Activated CD4-positive, alpha-beta memory T cell treated with anti-CD3 and anti-CD28 coated beads, Interleukin-2, amount 10 ng/mL, durations not matched to agents 7 days and 5 days (primary cell): Measurements from ENCODE around the gene INSM1. TPM values are rescaled to one million over a fixed set of nuclear protein-coding genes. Genes with fewer than 3 reads are reported as not detected.
"Not testable (repeated sequence)": the region's sequence is repeated elsewhere in the genome, so short reads cannot be mapped to it uniquely, and the experiment has no call there.

Experiments used
- CTCF ChIA-PET: fragments of 350-600 bp; sonication (Branson Sonifier 250); formaldehyde crosslinking; loops from one replicate; lab custom pipeline; 2021; ENCODE audit warnings: antibody characterized with exemption, inconsistent platforms; lab: Charles Lee
- POLR2A ChIA-PET: fragments of 350-600 bp; sonication (Branson Sonifier 250); formaldehyde crosslinking; loops from one replicate; lab custom pipeline; 2021; ENCODE audit warnings: antibody characterized with exemption; lab: Charles Lee
- DNase-seq: peaks from one replicate; pipeline ENCODE4 v3.0.0-alpha.2; 2020
- H3K27ac Mint-ChIP-seq: one replicate; pipeline ENCODE4 v1.8.0; 2021; ENCODE audit warnings: mild to moderate bottlenecking, mixed read lengths
- H3K27me3 Mint-ChIP-seq: one replicate; pipeline ENCODE4 v1.8.0; 2021; ENCODE audit warnings: mixed read lengths
- H3K36me3 Mint-ChIP-seq: one replicate; pipeline ENCODE4 v1.8.0; 2021; ENCODE audit warnings: low read depth, mixed read lengths
- H3K4me1 Mint-ChIP-seq: one replicate; pipeline ENCODE4 v1.8.0; 2021; ENCODE audit warnings: mixed read lengths
- H3K4me3 Mint-ChIP-seq: one replicate; pipeline ENCODE4 v1.8.0; 2021; ENCODE audit warnings: mild to moderate bottlenecking, mixed read lengths
- H3K9me3 Mint-ChIP-seq: one replicate; pipeline ENCODE4 v1.8.0; 2021; ENCODE audit warnings: mixed read lengths
- total RNA-seq, 2 experiments: library from RNA; stranded (reverse); gene quantifications; one replicate each; pipeline ENCODE4 v1.2.3, GENCODE V29; 2021

Gene INSM1
- total RNA-seq, 2 experiments from 2014 or later = not detected

DNA sequence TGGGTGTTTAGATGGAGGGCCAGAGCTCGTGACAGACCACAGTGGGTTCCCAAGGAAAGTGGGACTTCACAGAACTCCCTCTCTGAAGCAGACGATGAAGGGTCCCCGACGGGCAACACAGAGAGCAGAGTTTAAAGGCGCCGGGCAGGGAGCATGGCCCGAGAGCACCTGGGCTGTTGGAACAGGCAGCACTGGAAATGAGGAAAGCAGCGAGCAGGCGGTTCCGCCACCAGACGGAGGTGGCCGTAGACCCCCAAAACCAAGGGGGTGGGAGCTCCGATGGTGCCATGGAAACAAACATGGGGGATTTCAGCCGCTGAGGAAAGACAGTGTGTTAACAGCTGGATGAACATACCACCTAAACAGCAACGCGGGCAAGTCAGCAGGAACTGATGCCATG, 27.5 kb upstream of the INSM1 start:
- Mint-ChIP-seq H3K27me3 (no peaks in the 10 kb centered on the region), H3K36me3 (no peaks in the 10 kb centered on the region), H3K4me1 (no peaks in the 10 kb centered on the region), H3K9me3 (no peaks in the 10 kb centered on the region), H3K27ac (no peak overlapping the region), H3K4me3 (no peak overlapping the region)
- no peak for DNase-seq
- ChIA-PET CTCF (no interaction called here), POLR2A (no interaction called here)

DNA sequence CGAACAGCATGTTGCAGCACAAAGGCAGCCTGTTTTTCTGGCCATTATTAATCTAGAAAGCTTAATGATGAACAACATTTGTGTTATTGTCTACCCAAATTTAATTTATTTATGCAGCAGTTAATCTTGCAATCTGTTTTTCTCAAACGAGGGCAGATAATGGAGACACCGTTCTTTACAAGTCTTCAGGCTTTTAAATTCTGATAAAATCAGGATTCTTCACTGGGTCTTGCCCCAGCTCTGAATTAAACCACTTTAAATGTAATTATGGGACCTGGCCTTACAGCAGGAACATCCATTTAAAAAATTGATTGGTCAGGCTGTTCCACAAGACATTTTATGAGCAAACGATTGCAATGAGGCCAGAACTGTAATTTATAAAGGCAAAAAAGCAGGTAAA, 26.5 kb upstream of the INSM1 start:
- Mint-ChIP-seq H3K27me3 (no peaks in the 10 kb centered on the region), H3K9me3 (no peaks in the 10 kb centered on the region), H3K36me3 (no peaks in the 10 kb centered on the region), H3K27ac (no peak overlapping the region), H3K4me1 (no peaks in the 10 kb centered on the region), H3K4me3 (no peak overlapping the region)
- CTCF ChIA-PET = no interaction called here
- POLR2A ChIA-PET = no interaction called here
- no peak for DNase-seq

GRCh38 chr20:20342066-20342465, 25.8 kb upstream of the INSM1 start:
- Mint-ChIP-seq H3K4me1 (no peaks in the 10 kb centered on the region), H3K27ac (no peak overlapping the region), H3K9me3 (no peaks in the 10 kb centered on the region), H3K36me3 (no peaks in the 10 kb centered on the region), H3K27me3 (no peaks in the 10 kb centered on the region), H3K4me3 (no peak overlapping the region)
- no peak for DNase-seq
- ChIA-PET CTCF (no interaction called here), POLR2A (no interaction called here)

GRCh38 chr20:20343932-20344331, 24.0 kb upstream of the INSM1 start:
- Mint-ChIP-seq H3K4me3 (no peak overlapping the region), H3K4me1 (no peaks in the 10 kb centered on the region), H3K36me3 (no peaks in the 10 kb centered on the region), H3K9me3 (no peaks in the 10 kb centered on the region), H3K27me3 (no peaks in the 10 kb centered on the region), H3K27ac (no peak overlapping the region)
- POLR2A ChIA-PET = no interaction called here
- CTCF ChIA-PET = no interaction called here
- DNase-seq = no peak

DNA sequence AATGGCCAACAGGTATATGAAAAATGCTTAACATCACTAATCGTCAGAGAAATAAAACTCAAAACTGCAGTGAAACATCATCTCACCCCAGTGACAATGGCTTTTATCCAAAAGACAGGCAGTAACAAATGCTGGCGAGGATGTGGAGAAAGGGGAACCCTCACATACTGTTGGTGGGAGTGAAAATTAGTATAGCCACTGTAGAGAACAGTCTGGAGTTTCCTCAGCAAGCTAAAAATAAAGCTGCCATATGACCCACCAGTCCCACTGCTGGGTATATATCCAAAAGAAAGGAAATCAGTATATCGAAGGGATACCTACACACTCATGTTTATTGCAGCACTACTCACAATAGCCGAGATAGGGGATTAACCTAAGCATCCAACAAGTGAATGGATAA, 23.4 kb upstream of the INSM1 start:
- DNase-seq = no peak
- Mint-ChIP-seq H3K4me3 (no peak overlapping the region), H3K27ac (no peak overlapping the region), H3K9me3 (no peaks in the 10 kb centered on the region), H3K4me1 (no peaks in the 10 kb centered on the region), H3K36me3 (no peaks in the 10 kb centered on the region), H3K27me3 (peaks cover 3% of the 10 kb centered on the region)
- ChIA-PET CTCF (no interaction called here), POLR2A (no interaction called here)

- no peak for DNase-seq
- no peak overlapping the region for H3K27ac Mint-ChIP-seq
- peaks cover 16% of the 10 kb centered on the region for H3K27me3 Mint-ChIP-seq
- no peaks in the 10 kb centered on the region for H3K4me1 Mint-ChIP-seq
- peaks cover 10% of the 10 kb centered on the region for H3K9me3 Mint-ChIP-seq
- no peaks in the 10 kb centered on the region for H3K36me3 Mint-ChIP-seq
- POLR2A ChIA-PET = no interaction called here
- CTCF ChIA-PET = no interaction called here
- no peak overlapping the region for H3K4me3 Mint-ChIP-seq
These were observed 14.3 kb upstream of the INSM1 start for GRCh38 chr20:20353576-20353975.

DNA sequence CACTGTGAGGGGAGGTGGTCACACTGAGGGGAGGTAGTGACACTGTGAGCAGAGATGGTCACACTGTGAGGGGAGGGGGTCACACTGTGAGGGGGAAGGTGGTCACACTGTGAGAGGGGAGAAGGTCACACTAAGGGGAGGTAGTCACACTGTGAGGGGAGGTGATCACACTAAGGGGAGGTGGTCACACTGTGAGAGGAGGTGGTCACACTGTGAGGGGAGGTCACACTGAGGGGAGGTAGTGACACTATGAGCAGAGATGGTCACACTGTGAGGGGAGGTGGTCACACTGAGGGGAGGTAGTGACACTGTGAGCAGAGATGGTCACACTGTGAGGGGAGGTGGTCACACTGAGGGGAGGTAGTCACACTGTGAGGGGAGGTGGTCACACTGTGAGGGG, 12.4 kb upstream of the INSM1 start:
- CTCF ChIA-PET, DNase-seq, H3K4me1 Mint-ChIP-seq, H3K27ac Mint-ChIP-seq, H3K9me3 Mint-ChIP-seq, H3K36me3 Mint-ChIP-seq, POLR2A ChIA-PET, H3K4me3 Mint-ChIP-seq: not testable (repeated sequence)
- peaks cover 19% of the 10 kb centered on the region for H3K27me3 Mint-ChIP-seq

DNA sequence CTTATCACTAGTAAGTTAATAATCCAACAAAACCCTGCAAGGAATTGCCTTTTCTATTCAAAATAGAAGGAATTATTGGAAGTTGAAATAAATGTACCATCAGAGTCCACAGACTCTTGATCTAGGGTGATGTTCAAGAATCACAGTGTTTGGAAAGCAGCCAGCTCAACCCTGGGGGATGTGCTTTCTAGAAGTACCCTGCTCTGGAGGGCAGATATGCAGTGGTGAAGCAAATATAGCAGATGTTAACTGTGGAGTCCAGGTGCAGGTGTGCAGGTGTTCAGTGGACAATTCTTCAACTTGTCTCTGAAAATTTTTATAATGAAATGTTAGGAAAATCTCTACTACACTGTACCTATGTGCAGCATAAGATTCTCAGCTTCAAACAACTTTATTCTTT, 9.1 kb upstream of the INSM1 start:
- ChIA-PET POLR2A (no interaction called here), CTCF (interaction anchor here (1.8 kb wide), 1 partner anchor 236 kb away, joined by 8 read pairs; no protein-coding TSS in a partner anchor)
- Mint-ChIP-seq H3K4me1 (peaks cover 7% of the 10 kb centered on the region), H3K36me3 (no peaks in the 10 kb centered on the region), H3K27me3 (peaks cover 39% of the 10 kb centered on the region), H3K4me3 (no peak overlapping the region), H3K27ac (no peak overlapping the region), H3K9me3 (peaks cover 10% of the 10 kb centered on the region)
- DNase-seq = no peak

DNA sequence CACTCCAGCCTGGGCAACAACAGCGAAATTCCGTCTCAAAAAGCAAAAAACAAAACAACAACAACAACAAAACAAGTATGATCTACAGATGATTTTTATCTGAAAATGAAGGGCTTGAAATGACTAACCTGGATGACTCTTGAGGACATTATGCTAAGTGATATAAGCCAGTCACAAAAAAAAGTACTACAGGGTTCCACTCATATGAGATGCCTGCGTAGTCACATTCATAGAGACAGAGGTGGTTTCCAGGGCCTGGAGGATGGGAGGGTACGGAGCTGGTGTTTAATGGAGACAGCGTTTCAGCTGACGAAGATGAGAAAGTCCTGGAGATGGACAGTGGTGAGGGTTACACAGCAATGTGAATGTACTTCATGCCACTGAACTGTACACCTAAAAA, 8.3 kb upstream of the INSM1 start:
- ChIA-PET CTCF (interaction anchor here (0.7 to 1.8 kb wide), 2 partner anchors 92 to 235 kb away, joined by 3 to 8 read pairs; no protein-coding TSS in a partner anchor), POLR2A (no interaction called here)

GRCh38 chr20:20360464-20360863, 7.4 kb upstream of the INSM1 start:
- H3K4me3 Mint-ChIP-seq = no peak overlapping the region
- peaks cover 7% of the 10 kb centered on the region for H3K4me1 Mint-ChIP-seq
- ChIA-PET CTCF (no interaction called here), POLR2A (no interaction called here)
- peaks cover under 1% of the 10 kb centered on the region for H3K9me3 Mint-ChIP-seq
- H3K36me3 Mint-ChIP-seq = no peaks in the 10 kb centered on the region
- H3K27ac Mint-ChIP-seq = no peak overlapping the region
- DNase-seq = peak; percentile 24
- peaks cover 50% of the 10 kb centered on the region for H3K27me3 Mint-ChIP-seq

More for the DNA sequence above, 8.3 kb upstream of the INSM1 start:
- Mint-ChIP-seq H3K27me3 (peaks cover 43% of the 10 kb centered on the region), H3K4me3 (no peak overlapping the region), H3K9me3 (peaks cover 6% of the 10 kb centered on the region), H3K27ac (no peak overlapping the region), H3K4me1 (peaks cover 7% of the 10 kb centered on the region), H3K36me3 (no peaks in the 10 kb centered on the region)
- DNase-seq = no peak

DNA sequence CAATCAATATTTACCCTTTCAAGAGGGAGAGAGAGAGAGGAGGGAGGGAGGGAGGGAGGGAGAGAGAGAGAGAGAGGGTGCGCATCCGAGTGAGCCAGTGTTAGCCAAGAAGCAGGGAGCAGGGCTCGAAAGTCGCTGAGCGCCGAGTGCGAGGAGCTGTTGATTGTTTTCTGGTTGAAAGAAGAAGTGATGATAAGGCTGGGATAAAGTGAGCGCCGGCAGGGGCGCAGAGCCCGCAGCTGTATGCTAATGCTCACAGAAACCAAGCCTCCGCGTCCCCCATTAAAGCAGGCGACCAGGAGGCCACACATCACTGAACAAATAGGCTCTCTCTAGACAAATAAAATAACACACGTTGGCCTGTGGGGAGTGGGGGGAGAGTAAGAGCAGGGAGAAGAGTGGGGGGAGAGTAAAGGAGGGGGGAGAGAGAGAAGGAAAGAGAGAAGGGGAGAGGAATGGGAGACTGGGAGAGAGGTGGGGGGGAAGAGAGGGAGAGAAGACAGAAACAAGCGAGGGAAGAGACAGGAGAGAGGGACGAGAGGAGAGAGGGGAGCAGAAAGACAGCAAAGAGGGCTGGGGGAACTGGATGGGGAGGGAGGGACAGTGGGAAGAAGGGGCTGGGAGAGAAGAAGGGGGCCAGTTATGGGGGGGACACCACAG, 5.0 kb upstream of the INSM1 start:
- CTCF ChIA-PET = no interaction called here
- Mint-ChIP-seq H3K27ac (no peak overlapping the region), H3K36me3 (no peaks in the 10 kb centered on the region), H3K27me3 (peaks cover 68% of the 10 kb centered on the region), H3K4me1 (peaks cover 10% of the 10 kb centered on the region), H3K9me3 (no peaks in the 10 kb centered on the region), H3K4me3 (no peak overlapping the region)
- POLR2A ChIA-PET = no interaction called here
- no peak for DNase-seq

DNA sequence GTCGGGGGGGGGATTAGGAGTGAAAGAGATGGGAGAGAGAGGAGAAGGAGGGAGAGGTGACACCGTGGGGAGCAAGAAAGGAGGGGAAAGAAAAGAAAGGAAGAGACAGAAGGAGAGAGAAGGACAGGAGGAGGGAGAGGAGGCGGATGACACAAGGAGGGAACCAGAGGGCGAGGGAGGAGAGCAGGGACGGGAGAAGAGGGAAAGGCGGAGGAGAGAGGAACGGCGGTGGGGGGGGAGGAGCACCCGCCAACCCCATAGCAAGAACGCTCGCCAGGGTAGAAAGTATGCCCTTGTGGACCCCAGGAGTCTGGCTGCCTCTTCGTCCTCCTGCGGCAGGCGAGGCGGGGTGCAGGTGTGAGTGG, 4.5 kb upstream of the INSM1 start:
- Mint-ChIP-seq H3K4me1 (peaks cover 10% of the 10 kb centered on the region), H3K27ac (no peak overlapping the region), H3K36me3 (no peaks in the 10 kb centered on the region), H3K4me3 (no peak overlapping the region), H3K27me3 (peaks cover 68% of the 10 kb centered on the region), H3K9me3 (no peaks in the 10 kb centered on the region)
- ChIA-PET POLR2A (no interaction called here), CTCF (no interaction called here)
- DNase-seq = no peak

- ChIA-PET CTCF (no interaction called here), POLR2A (no interaction called here)
- Mint-ChIP-seq H3K9me3 (no peaks in the 10 kb centered on the region), H3K27me3 (peaks cover 68% of the 10 kb centered on the region), H3K4me1 (peaks cover 10% of the 10 kb centered on the region), H3K27ac (no peak overlapping the region), H3K4me3 (no peak overlapping the region), H3K36me3 (no peaks in the 10 kb centered on the region)
- DNase-seq = no peak
These were observed 3.9 kb upstream of the INSM1 start for GRCh38 chr20:20363799-20364592.
